ENCODE results near the gene AHRR.

Gene AHRR

DNA sequence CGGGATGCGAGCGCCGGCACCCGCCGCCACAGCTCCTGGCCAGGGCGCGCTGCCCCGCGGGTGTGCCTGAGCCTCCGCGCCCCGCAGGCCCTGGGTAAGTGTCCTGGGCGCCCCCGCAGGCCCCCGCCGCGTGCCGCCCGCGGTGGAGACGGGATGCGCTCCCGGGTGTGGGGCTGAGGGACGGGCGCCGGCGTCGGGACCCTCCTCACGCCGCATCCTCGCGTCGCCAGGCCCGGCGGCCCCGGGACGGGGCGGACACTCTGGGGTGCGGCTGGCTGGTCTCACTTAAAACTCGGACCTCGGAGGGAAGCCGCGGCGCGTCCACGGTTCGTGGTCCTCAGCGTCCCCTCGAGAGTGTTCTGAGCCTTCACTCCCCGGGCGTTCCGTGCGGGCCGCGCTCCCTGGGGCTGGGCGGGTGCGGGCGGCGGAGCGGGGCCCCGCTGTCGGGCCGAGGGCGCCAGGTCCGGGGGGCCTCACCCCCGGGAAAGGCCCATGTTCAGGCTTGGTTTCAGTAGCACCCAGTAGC is 275 bp downstream of the AHRR start:
- DNase-seq = no peak

DNA sequence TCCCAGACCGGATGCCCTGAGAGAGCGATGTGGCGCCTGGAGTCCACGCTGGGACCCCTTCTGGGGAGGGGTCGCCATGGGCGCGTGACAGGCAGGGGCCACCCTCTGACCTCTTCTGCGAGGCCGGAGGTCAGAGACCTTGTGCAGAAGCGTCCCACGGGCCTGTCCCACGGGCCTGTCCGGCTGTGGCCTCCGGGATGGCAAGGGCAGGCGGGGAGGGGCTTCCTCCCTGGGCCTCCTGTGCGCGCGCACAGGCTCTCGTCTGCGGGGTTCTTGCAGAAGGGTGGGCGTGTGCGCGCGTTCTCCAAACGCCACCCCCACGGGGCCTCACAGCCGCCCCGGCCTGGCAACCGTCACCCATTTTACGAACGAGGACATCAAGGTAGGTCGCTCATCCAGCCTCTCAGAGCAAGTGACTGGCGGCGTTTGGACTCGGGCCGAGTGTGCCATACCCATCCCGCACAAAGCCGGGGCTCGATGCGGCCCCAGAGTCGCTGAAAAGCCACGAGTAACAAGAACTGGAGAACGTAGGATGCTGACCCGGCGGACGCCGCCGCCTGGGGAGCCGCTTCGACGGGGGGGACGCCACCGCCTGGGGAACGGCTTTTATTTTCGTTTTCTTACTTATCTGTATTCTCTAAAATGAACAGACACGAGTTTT is 897 bp downstream of the AHRR start:
- DNase-seq = no peak

DNA sequence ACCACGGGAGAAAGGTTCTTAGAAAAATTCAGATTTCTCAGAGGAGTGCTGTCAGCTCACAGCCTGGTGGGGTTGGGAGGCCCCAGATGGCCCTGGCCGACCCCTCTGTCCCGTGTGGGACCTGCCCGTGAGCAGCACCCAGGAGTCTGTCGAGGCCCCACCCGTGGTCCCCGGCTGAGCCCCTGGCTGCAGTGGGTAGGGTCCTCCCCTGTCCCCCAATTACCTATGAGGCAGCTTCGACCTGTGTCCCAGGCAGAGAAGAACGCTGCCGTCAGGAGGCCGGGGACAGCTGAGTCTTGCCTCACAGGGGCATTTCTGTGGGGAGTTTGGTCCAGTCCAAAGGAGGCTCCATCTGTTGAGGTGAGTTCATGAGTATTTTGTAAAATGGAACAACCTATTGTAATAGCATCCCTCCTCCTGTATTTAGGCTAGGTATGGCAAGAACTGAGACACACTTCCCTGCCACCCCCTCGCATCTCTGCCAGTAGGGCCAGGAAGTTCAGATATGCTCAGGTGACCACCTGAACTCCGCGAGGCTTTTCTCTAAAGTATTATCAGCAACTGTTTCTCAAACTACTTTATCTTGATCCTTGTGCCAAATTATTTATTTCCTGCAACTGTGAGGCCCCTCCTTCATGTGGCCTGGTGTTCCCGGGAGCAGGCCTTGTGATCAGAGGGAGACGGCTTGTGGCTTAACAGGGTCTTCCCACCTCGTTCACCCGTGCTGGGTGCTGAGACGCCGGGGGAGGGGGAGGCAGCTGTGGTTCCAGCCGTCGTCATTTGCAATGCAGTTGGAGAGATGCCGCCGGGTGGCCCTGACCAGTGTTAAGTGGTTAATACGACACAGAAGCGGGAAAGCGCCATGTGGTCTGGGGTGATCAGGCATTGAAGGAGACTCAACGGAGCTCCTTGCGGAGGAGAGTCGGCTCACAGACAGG is 1.7 kb downstream of the AHRR start:
- no peak for DNase-seq

DNA sequence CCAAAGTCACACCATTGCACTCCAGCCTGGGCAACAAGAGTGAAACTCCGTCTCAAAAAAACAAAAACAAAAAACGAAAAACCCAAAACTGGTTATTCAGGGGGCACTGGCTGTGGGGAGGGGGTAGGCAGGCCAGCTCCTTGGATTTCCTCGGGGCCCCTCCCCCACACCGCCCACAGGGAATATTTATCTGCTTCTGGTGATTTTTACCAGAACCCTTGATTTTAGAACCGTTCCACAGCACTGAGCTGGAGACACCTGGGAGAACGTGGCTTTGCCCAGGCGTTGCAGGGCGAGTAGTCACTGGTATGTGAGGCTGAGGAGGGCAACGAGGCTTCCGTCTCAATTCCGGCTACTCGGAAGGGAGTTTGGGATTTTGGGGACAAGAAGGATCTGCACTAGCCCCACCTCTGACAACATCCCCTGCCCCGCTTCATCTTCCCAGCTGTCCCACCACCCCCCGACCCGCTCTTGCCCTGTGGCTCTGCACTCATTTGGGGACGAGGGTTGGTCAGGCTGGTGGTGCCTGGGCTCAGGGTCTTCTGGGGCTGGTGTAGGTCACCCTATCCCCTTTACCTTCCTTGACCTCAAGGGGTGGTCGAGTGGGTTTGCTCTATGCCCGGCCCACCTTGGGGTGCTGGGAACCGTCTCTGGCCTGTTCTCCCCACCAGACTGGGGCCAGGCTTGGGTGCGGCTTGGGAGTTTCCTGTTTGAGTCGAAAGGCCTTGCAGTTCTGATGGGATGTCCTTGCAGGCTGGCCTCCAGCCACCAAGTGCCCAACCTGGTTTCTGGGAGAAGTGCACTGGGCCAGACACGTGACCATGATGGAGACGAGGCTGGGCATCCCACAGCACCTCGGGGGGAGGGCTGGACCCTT is 3.5 kb downstream of the AHRR start:
- DNase-seq = no peak

DNA sequence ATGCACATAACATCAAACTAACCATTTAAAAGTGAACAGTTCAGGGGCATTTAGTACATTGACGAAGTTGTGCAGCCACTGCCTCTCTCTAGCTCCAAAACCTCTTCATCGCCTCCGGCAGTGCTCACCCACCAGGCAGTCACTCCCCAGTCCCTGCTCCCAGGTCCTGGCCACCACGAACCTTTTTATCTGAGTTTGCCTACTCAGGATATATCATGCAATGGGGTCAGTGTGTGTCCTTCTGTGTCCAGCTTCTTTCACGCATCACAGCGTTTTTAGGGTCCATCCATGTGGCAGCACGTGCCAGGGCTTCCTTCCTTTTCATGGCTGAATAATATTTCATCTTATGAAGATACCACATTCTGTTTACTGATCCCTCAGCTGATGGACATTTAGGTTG is 4.6 kb downstream of the AHRR start:
- no peak for DNase-seq

DNA sequence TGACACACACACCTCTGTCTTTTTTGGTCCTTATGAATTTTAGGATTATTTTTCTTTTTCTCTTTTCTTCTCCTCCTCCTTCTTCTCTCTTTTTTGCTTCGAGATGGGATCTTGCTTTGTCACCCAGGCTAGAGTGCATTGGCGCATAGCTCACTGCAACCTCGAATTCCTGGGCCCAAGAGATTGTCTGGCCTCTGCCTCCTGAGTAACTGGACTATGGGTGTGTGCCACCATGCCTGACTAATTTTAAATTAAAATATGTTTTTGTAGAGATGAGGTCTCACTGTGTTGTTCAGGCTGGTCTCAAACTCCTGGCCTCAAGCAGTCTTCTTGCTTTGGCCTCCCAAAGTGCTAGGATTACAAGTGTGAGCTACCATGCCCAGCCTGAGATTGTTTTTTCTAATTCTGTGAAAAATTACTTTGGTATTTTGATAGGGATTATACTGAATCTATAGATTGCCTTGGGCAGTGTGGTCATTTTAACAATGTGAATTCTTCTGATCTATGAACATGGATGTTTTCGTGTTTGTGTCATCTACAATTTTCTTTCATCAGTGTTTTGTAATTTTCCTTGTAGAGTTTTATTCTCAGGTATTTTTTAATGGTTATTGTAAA is 7.7 kb downstream of the AHRR start:
- DNase-seq = no peak

DNA sequence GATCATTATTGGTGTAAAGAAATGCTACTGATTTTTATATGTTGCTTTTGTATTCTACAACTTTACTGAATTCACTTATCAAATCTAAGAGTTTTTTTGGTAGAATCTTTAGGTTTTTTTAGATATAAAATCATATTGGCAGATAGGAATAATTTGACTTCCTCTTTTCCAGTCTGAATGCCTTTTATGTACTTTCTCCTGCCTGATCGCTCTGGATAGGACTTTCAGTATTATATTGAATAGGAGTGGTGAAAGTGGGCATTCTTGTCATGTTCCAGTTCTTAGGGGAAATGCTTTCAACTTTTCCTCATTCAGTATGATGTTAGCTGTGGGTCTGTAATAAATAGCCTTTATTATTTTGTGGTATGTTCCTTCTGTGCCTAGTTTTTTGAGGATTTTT is 8.3 kb downstream of the AHRR start:
- no peak for DNase-seq

DNA sequence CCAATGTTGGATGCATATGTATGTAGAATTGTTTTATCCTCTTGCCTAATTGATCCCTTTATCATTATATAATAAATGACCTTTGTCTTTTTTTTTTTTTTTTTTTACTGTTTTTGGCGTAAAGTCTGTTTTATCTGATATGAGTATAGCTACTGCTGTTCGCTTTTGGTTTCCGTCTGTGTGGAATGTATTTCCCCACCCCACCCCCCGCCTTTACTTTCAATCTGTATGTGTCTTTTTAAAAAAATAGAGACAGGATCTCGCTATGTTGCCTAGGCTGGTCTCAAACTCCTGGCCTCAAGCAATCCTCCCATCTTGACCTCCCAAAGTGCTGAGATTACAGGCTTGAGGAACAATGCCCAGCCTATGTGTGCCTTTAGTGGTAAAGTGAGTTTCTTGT is 11.3 kb downstream of the AHRR start:
- no peak for DNase-seq

DNA sequence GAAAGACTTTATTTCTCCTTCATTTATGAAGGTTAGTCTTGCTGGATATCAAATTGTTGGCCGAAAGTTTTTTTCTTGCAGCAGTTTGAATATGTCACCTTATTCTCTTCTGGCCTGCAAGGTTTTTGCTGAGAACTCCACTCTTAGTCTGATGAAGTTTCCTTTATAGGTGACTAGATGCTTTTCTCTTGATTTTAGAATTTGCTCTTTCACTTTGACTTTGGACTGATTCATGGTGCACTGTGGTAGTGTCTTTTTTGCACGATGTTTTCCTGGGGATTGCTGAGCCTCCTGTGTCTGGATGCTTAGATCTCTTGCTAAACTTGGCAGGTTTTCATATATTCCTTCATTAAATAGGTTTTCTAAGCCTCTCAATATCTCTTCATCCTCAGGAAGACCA is 12.4 kb downstream of the AHRR start:
- DNase-seq = no peak

DNA sequence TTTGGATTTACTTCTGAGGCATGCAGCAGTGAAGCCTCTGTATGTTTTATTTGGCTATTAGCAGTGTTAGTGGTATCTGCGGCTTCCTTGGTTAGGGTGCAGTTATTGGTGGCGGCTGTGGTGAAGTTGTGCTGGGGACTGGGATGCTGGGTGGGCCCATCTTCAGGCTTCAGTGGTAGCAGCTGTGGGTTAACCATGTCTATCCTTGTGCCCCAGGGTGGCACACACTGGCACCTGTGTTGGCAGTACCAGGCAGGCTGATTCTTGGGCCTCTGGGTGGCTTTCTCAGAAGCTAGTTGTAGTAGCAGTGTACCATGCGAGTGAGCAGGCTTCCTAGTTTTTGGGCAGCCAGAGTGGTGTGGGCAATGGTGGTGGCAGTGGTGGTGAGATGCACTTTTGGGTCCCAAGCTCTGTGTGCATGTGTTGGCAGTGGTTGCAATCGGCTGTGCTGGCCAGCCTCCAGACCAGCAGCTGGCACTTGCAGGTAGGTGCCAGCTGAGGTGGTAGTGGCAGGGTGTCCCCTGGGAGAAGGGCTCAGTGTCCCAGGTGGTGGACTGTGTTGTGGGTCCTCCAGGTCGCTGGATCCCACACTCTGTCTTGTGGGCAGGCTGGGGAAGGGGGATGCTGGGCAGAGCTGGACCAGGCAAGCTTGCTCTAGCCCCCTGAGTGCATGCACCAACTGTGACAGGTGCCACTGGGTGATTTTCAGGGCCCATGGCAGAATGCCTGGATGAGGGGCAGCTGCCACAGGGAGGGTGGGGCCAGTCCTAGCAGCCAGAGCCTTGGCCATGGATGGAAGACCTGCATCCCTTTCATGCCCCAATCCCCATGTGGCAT is 13.6 kb downstream of the AHRR start:
- DNase-seq = no peak

DNA sequence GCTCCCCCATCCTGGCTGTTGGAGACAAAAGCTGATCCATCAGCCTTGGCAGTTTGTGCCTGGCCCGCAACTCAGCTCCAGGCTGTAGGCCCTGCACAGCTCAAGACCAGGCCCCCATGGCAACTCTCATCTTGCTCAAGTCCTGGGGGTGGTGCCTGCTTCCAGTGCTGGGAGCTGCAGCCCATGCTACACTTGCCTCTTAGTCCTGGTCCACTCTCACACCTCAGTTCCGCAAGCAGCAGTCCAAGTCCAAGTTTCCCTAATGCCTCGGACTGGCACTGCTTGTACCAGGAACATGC is 14.2 kb downstream of the AHRR start:
- no peak for DNase-seq

DNA sequence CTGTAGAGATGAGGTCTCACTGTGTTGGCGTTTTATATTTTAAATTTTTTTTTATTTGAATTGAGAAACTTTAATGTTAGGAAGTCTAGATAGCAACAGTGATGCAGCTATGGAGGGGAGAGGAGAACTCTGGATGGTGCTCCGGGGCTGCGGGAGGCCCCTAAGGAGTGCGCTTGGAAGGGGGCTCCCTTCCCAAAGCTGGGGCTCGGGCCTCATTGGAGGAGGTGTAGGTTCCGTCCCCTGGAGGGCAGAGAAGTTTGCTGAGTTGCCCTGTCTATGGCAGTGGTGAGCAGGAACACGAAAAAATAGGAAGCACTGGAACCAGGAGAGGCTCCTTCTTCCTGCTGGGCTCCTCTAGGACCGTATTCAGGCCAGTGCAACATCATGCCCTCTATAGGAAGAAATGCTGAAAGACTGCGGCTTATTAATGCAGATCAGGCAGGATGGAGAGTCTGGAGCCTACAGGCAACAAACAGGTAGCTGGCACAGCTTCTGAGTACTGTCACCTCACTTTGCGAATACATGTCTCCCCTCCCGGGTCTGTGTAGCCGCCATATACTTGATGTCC is 16.1 kb downstream of the AHRR start:
- no peak for DNase-seq

DNA sequence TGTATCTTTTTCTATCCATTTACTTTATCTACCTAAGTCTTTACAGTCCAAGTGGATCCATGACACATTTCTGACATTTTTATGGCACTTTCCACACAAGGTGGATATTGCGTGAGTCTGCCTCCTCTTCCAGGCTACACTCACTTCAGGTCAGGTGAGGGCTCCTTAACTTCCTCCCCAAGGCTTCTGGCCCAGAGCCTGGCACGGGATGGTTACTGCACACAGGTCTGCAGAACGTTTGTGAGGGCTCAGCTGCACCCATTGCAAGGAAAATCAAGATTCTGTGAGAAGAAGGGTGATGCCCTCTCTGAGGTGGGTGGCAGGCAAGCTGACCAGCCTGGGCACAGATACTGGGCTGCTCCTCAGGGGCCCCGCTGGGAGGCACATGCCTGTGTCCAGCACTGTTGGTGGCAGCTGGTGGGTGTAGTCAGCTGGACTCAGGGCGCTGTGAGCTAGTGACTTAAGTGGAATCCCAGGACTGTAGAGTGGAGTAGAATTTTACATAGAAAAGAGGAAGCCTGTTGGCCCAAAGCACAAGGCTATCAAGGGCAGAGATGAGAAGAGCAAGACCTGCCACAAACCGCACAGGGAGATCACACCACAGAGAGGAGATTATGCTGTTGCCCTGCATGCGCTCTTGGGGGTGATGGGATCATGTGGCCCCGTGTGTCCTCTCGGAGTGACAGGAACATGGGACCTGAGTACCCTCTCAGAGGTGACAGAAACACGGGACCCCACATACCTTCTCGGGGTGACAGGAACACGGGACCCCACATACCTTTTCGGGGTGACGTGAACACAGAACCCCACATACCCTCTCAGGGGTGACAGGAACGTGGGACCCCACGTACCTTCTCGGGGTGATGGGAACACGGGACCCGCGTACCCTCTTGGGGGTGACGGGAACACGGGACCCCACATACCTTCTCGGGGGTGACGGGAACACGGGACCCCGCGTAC is 21.3 kb downstream of the AHRR start:
- no peak for DNase-seq

DNA sequence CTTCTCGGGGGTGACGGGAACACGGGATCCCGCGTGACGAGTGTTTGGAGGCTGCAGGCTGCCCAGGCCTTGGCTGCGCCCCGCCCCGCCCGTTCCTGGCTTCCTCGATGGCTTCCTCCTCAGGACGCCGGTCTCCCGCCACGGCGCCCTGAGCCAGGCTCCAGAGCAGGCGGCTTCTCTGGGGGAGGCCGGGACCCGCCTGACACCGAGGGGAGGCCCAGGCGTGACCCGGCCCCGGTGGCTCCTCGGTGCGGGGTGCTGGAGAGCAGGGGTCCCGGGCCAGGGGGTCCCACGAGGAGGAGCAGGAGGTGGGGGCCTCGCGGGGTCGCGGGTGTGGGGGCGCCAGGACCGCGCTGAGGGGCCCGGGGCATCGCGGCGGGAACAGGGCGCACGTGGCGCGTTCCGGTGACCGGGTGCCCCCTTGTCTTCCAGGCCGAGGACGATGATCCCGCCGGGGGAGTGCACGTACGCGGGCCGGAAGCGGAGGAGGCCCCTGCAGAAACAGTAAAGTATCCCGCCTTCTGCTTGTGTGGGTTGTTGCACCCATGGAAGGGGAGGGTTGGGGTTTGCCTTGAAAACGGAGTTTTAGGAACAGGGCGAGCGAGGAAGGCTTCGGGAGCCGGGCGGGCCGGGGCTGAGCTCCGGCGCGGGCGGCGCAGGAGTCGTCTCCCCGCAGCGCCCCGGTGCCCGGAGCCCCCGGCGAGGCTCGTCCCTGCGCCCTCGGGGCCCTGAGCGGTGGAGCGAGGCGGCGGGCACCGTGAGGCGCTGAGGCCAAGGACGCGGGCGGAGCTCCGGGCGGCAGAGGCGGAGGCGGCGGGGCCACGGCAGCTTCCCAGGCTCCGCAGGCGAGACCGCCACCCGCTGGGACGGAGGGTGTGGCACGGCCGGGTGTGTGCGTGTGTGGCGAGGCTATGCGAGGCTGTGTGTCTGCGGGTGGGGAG is 22.2 kb downstream of the AHRR start:
- DNase-seq = no peak

DNA sequence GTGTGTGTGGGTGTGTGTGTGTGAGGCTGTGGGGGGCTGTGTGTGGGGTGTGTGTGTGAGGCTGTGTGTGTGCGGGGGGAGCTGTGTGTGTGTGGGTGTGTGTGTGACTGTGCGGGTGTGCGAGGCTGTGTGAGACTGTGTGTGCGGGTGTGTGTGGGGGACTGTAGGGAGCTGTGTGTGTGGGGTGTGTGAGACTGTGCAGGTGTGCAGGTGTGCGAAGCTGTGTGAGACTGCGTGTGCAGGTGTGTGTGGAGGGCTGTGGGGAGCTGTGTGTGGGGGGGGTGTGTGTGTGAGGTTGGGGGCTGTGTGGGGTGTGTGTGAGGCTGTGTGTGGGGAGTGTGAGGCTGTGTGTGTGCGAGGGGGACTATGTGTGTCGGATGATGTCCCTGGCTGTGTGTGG is 23.2 kb downstream of the AHRR start:
- DNase-seq = no peak

DNA sequence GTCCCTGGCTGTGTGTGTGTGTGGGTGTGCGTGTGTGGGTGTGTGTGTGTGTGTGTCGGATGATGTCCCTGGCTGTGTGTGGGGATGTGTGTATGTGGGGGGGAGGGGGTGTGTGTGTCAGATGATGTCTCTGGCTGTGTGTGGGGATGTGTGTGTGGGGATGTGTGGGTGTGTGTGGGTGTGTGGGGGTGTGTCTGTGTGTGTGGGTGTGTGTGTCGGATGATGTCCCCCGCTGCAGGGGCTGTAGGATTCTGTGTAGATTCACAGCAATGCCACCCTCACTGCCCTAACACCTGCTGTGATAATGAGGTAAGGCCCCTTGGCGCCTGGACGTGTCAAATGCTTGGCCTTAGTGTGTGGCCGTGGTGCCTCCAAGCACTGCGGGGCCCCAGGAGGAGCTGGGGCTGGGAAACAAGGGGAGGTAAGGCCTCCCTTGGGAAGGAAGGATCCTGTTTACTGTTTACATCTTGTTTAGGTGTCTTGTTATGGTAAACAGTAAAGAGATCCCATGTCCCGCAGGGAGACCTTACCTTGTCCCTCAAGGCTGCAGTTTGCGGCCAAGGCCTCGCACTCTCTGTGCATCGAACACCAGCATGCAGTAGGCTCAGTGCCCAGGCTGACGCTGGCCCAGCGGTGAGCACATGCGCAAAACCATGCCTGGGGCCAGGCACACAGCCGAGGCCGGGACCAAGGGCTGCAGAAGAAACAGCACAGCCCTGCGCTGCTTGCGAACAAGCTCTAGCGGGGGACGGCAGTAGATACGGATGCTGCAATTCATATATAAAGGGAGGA is 24.1 kb downstream of the AHRR start:
- DNase-seq = no peak

DNA sequence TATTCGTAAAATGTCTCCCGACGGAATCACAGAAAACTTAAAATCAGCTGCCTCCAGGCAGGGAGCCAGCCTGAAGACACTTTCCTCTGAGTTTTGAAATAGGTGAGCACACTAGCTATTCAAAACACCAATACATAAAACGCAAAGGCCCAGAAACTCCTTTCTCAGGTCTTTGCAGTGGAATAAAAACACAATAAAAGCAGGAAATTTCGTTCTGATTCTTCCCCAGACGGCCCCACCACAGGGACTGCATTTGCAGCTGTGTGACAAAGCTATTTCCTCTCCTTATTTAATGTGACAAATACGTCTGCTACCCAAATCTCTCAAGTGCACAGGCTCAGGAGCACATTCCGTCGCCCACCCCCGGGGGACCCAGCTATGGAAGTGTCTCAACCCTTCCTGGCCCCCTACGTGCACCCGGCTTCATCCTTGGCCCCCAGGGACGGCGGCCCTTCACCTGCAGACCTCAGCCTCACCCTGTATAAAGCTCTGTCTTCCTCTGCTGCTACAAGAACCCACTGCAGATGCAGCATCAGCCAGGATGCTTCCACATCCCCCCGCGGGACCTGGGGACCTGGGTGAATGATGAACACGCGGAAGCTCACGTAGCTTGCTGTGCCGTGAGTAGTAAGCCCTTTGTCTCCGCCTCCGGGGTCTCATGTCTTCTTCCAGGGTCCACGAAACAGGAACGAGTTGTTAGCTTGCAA is 24.9 kb downstream of the AHRR start:
- DNase-seq = no peak

Data from SHP77 treated with DMSO at 0.1 percent for 48 hours (cell line).